Stimulated activated CD4-positive, alpha-beta T cell treated with anti-CD3 and anti-CD28 coated beads, Interleukin-15, amount 100 ng/mL, for 48 hours (primary cell): Measurements from ENCODE around the gene MFSD6.
A peak's percentile ranks its signal among the peaks of the same experiment; 100 is the strongest.
"Not testable (repeated sequence)": the region's sequence is repeated elsewhere in the genome, so short reads cannot be mapped to it uniquely, and the experiment has no call there.

ENCODE experiments used
- DNase-seq, 2 donors: peaks; one replicate each; pipeline ENCODE4 v3.0.0-alpha.2; 2020; ENCODE audit warnings: low read depth in 2 of 2

The MFSD6 gene

DNA sequence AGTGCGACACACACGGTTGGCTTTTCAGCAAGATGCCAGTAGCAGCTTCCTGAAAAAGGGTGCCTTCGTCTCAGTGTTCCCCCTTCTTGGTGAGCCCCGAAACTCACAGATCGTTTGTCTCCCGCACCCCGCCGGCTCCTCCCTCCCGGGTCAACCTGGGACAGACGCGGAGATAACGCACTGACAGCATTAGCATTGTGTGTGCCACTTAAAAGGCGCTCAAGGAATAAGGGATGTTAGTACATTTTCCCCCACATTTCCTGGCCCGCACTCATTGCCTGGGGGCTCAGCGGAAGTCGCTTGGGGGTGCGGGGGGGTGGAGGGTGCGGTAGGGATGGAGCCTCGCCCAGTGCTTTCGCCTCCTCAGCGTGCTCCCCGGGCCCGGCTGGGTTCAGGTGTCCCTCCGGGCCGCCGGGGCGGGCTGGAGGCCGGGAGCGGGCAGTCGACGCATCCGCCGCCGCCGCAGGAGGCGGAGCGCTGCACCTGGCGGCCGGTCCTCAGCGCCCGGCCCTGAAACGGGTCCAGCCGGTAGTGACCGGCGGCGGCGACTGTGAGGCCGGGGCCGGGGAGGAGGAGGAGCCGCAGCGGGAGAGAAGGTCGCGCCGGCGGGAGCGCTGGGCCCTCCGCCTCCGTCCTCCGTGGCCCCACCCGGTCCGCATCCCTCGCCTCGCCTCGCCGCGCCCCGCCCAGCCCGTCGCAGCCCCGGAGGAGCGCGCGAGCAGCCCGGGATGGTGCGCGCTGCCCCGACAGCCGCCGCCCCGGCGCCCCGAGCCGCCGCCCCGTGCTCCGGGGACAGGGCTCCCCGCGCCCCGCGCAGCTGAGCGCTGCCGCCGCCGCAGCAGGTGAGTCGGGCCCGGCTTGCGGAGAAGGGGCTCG is at the start of gene MFSD6:
Gene MFSD6 (plus strand): TSS at position 694 of the 876 bp plus-strand sequence. CDS start 27,675 bp downstream, outside the sequence.
- DNase-seq, result peak; percentile 25 to 27

DNA sequence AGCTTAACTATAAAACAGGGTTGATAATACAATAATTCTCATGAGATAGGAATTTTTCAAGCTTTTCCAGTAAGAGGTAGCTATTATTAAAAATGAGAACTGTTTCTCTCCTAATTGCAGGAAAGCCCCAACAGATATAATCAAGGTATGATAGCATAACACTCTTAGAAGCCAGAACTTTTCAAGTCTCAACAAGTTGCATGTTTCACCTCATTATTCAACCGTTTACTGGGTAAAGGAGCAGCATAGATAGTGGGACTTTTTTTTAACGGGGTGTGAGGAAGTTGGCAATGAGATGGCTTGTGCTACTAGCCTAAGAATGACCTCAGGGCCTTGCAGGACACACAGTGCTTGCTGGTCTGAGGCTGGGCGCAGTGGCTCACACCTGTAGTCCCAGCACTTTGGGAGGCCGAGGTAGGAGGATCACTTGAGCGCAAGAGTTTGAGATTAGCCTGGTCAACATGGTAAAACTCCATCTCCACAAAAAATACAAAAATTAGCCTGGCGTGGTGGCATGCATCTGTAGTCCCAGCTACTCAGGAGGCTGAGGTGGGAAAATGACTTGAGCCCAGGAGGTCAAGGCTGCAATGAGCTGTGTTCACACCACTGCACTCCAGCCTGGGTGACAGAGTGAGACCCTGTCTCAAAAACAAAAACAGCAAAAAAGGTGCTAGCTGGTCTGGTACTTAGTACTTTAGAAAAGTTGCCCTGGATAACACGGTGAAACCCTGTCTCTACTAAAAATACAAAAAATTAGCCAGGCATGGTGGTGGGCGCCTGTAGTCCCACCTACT is 49.3 kb upstream of the MFSD6 start:
- not testable (repeated sequence) for DNase-seq

DNA sequence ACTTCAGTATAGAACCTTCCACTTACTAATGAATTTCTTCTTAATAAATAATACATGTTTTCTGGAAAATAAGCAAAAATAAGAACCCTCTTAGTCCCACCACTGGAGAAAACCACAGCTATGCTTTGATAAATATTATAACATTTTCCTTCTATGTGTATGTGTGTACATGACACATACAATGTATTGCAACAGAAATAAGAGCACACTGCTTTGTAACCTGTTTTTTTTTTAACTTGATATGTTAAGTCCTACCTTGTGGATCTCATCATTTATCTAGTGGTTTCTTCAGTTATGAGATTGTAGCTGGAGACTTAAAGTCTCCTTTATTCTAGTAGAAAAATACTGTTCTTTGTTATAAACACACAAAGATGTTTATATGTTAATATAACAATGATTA is 47.6 kb upstream of the MFSD6 start:
- no peak for DNase-seq

DNA sequence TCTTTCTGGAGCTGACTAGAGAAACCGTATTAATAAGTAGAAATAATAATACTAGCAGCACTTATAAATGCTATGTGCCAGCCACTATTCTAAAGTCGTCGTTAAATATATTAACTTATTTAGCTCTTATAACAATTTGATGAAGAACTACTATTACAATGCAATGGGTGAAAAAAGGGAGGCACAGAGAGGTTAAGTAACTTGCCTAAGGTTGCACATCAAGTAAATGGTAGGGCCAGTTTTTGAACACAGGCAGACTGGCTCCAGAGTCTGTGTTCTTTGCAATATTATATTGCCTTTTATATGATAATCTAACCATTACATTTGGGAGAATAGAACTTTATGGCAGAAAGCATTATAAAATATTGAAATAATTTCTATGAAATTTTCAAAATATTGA is 47.2 kb upstream of the MFSD6 start:
- no peak for DNase-seq

DNA sequence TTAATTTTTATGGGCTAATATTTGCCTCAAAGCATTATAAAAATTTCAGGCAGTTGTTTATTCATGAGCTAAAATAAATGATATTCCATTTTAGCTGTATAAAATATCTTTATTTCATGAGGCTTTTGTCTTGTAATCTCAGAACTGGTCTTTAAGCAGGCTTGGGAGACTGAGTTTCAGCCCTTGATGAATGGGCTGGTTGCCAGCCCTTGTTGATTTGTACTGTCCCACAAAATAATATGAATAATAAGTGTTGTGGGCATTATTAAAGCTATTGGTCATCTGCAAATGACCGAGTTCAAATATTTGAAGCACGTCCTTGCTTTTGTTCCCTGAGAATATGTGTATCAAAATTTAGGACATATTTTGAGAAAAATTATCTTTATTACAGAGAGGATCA is 46.6 kb upstream of the MFSD6 start:
- DNase-seq, result no peak

DNA sequence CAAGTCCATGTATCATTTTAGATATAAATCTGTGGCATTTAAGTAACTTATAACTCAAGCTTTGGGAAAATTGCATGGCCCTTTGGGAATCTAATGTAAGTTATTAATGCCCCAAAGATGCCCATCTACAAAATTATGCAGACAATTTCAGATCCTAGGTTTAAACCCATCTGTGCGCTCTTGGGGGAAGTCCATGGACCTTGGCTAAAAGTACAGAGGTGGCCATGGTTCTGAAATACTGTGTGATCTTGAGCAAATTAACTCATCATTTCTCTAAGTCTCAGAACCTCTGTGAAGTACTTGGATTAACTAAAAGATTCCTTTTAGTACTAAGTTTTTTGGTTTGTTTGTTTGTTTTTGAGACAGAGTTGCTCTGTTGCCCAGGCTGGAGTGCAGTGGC is 45.3 kb upstream of the MFSD6 start:
- DNase-seq, result no peak

DNA sequence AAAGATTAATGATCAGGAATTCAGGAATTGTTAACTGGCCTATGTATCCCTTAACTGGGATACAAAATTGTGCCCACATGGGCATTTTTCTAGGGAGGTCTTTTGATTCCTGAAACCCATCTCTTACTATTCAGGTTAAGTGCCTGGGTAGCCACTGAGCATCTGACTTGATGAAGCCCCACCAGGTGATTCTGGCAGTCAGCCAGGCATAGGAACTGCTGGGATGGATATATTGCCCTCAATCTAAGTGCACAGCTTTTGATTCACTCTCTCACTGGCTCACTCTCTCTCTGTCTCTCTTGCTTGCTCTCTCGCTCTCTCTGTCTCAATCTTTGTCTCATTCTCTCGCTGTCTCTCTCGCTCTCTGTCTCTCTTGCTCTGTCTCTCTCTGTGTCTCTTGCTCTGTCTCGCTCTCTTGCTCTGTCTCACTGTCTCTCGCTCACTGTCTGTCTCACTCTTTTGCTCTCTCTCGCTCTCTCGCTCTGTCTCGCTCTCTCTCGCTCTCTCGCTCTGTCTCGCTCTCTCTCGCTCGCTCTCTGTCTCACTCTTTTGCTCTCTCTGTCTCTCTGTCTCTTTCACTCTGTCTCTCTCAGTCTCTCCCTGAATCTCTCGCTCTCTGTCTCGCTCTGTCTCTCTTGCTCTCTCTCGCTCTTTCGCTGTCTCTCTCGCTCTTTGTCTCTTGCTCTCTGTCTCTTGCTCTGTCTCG is 42.5 kb upstream of the MFSD6 start:
- DNase-seq, result no peak

DNA sequence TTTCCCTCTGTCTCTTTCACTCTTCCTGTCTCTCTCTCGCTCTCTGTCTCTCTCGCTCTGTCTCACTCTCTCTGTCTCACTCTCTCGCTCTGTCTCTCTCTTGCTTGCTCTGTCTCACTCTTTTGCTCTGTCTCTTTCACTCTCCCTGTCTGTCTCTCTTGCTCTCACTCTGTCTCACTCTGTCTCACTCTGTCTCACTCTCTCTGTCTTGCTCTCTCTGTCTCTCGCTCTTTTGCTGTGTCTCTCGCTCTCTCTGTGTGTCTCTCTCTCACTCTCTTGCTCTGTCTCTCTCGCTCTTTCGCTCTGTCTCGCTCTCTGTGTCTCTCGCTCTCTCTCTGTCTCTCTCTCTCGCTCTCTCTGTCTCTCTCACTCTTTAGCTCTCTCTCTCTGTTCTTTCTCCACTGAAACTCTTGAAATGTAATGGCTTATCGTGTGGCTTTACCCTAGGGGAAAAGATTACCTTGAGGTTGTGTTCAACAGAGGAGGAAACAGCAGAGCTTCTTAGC is 41.9 kb upstream of the MFSD6 start:
- DNase-seq, result no peak

DNA sequence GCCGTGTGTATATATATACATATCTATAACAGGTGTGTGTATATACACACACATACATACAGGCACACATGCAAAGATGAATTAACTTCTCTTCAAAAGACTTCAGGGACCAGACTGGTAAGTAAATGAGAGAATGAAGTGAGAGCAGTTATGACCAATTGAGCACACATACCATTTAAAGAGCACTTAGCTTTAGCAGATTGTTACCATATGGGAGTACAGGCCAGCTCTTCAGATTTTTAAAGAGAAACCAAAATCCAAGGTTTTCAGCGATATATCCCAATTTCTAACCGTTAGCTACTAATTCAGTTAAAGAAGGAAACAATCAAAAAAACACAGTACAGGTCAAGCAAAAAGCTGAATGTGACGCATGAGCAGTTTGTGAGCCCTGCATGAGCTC is 41.1 kb upstream of the MFSD6 start:
- DNase-seq, result no peak

DNA sequence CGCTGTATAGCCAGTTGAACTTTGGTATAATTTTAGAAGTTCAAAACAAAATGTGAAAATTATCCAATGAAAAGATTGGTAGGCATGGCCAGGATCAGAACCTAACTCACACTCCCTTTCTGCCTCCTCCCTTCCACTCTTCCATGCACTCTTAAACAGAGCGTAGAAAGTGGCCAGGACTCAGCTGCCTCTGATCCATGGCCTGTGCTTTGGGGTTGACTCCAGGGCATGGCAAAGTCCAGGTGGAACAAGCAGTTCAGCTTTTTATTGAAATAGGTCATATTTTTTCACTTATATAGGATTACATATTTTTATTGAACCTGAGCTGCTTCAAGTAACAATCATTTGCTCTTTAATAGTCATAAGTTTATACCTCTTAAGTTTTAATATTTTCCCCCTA is 38.5 kb upstream of the MFSD6 start:
- DNase-seq, result no peak

DNA sequence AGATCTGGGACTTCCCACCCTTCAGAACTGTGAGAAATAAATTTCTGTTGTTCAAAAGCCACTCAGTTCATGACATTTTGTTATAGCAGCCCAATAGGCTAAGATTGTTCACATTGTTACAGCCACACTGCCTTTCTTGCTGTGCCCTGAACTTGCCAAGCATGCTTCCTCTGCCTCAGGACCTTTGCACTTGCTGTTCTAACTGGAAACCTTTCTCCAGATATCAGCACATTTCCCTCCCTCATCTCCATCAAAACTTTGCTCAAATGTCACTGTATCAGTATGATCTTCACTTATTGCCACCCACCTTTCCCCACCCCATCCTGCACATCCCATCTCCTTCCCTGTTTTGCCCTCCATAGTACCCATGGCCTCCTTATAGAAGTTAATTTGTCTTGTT is 32.1 kb upstream of the MFSD6 start:
- no peak for DNase-seq

DNA sequence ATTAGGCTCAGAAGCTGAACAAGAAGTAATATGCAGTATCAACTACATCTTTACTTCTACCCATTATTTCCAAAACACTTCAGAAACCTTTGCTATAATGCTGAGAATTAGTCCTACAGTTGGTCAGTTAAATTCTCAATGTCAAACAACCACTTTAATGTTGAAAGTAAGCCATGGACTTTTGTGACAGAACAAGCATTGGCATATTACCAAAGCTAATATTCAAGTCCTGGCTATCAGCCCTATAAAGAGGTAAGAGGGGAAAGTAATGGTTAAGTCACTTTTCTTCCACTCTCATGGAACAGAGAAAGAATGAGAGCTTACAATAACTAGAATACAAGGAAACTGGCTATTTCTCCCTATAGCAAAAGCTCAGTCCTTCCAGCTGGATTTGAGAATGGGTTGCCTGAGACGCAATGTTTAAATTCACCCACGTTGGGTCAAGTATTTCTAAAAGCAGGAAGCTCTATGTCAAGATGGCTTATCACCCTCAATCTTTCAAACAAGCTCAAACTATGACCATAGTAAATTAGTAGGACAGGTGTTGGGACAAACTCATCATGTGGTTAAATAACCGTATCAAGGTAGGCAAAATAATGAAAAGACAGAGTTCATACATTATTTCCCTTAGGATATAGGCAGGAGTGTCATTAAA is 31.4 kb upstream of the MFSD6 start:
- no peak for DNase-seq

DNA sequence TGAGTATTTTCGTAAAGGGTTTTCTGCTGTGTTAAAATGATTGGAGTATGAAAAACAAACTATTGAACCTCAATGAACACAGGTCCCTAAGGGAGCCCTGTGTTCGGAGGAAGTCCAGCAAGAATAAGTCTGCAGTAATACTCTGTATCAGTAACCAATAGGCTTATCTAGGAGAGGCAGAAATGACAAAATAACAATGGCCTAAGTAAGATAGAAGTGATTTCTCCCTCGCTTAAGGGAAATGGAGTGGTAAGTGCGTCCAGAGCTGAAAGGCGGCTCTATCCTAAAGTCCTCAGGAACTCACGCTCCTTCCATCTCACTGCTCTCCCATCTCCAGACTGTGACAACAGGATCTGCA is 29.3 kb upstream of the MFSD6 start:
- no peak for DNase-seq

DNA sequence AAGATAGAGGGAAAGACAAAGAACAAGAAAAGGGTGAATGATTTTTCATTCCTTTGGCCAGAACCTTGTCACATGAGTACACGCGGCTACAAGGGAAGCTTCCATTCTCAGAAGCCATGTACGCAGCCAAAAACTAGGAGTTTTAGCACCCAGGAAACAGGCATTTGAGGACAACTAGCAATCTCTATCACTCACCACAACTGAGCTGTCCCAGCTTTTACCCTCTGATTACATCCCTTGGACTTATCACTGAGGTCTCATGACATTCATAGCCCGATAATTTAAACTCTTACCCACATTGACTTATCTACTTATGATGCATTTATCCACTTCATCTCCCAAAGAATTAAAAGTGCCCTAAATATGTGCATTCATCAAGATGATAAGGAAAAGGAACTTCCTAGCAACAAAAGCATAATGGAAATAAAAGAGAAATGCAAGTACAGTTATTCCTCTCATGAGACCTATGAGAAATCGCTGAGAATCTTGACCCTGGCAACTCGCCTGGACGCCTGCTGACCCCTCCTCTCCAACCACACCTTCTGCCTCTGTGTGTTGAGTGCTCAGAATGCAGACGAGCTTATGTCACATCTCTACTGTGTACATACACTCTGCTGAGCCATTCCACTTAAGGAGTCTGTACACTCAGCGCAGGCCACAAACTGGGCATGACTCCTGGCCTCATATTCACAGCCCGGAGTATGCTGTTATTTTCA is 28.7 kb upstream of the MFSD6 start:
- DNase-seq, result no peak

DNA sequence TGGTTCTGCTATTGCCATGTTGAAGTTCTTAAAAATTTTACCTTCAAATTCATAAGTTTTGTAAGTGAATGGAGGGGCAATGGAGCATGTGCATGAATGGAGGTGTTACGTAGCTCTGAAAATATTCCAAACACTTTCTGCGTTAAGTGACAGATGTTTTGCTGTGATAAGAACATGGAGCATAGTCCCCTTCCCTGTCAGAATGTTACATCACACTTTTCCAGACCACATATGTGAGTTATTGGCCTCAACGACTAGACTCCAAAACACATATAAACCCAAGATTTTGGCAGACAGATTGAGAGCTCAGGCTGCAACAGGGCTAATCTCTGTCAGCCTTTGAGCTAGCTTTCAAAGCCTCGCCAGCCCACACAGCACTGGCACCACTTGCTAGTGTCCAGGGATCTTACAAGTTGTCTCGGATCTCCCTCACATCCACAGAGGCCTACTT is 27.2 kb upstream of the MFSD6 start:
- no peak for DNase-seq

DNA sequence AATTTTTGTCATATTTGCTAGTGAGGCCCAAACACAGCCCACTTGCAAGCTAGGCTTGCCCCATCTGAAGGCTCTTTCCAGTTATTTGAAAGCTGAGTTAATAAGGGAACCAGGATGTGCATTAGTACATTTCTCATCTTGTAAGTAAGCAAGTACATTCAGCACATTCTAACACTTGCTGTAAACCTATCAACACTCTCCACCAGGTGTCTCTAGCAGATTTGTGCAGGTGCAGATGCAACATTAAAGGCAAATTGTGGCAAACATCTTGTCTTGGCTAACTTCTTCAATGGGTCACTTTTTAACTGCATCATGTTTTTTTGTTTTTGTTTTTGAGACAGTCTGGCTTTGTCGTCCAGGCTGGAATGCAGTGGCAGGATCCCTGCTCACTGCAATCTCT is 25.3 kb upstream of the MFSD6 start:
- DNase-seq, result peak in 1 of 2 donors; percentile 3

DNA sequence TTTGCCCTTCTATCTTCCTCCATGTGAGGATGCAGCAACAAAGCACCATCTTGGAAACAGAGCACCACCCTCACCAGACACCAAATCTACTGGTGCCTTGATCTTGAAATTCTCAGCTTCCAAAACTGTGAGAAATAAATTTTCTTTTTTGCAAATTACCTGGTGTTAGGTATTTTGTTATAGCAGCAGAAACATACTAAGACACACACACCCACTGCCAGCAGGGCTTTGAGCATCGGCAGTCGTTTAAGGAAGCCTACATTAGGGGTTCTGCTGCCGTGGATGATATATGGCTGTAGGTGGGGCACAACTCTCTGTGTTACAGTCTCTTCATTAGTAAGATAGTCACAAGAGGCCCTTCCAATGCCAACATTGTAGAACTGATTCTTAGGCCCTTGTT is 20.7 kb upstream of the MFSD6 start:
- DNase-seq, result no peak

DNA sequence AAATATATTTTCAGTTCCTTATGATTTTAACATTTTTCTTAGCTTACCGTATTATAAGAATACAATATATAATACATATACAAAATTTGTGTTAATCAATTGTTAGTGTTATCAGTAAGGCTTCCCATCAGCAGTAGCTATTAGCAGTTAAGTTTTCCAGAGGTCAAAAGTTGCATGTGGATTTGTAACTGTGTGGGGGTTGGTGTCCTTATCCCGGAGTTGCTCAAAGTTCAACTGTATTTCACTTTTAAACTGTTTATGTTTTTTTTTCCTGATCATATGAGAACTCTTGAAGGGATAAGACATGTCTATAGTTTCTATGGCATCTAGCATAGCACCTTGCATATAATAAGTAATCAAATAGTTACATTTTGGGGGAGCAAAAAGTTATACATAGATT is 11.9 kb upstream of the MFSD6 start:
- no peak for DNase-seq

DNA sequence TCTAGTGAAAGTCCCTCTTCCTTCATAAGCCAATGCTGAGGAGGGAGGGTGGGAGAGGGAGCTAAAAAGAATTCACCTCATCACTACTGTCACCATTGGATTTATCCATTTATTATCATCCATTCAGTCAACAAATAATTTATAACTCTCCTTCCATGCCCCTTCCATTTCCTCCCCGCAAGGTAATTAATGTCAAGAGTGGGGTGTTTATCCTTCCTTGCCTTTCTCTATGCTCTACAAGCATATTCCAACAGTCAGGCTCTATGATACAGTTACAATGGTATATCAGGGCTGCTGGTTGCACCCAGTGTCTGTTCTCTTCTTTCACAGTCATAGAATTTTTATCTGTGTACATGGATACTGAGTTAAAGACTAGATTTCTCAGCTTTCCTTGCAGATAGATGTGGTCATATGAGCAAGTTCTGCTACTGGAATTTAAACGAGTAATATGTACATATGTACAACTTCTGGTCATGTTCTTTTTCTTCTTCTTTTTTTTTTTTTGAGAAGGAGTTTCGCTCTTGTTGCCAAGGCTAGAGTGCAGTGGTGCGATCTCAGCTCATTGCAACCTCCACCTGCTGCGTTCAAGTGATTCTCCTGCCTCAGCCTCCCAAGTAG is 5.1 kb upstream of the MFSD6 start:
- DNase-seq, result no peak

DNA sequence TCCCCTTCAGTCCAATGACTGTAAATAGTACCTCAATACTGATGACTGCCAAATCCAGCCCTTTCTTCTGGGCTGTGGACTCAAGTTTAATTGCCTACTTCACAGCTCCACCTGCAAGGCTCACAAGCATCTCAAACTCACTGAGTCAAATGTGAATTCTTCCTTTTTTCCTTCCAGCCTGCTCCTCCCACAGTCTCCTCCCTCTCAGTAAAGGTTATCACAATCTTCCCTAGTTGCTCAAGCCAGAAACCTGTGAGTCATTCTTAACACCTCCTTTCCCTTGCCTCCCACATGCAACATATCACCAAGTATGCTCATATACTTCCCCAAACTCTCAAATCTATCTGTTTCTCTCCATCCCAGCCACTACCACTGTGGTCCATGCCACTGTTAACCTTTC is 3.7 kb upstream of the MFSD6 start:
- DNase-seq, result peak in 1 of 2 donors; percentile 22

DNA sequence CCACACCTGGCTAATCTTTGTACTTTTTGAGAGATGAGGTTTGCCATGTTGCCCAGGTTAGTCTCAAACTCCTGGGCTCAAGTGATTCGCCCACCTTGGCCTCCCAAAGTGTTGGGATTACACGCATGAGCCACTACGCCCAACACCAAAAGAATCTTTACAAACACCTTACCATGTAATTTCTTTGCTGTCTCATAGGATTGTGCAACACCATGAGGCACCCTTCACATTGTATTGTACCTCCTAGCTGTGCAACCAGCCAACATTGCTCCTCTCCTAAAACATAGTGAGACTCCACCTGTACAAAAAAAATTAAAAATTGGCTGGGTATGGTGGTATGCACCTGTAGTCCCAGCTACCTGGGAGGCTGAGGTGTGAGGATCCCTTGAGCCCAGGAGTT is 3.1 kb upstream of the MFSD6 start:
- DNase-seq, result no peak
